ENCODE data around the gene CCNY. TPM values are rescaled to one million over a fixed set of nuclear protein-coding genes. Genes with fewer than 3 reads are reported as not detected.

Gene CCNY
- total RNA-seq, 1 experiment from 2014 or later, result 51.9 TPM

- Histone ChIP-seq H3K4me1 (ENCODE audit: control insufficient read depth, insufficient read depth, low read length) (no peaks in the 10 kb centered on the region), H3K27ac (ENCODE audit: low read length) (no peak overlapping the region), H3K4me3 (ENCODE audit: low read depth in 2 of 2, low read length in 2 of 2) (no peak overlapping the region), H3K36me3 (ENCODE audit: control insufficient read depth, insufficient read depth, low read length) (no peaks in the 10 kb centered on the region), H3K27me3 (ENCODE audit: control insufficient read depth, insufficient read depth, low read length) (no peaks in the 10 kb centered on the region), H3K9me3 (ENCODE audit: control insufficient read depth, insufficient read depth, low read depth, low read length) (peaks cover 5% of the 10 kb centered on the region; the same call in 1 of the 2 replicates)
- no TSS peak for BruUV-seq (replicated peaks)
- TF ChIP-seq REST (IDR thresholded peaks at IDR 0.05; ENCODE audit: insufficient read depth in 1 of 2, low read depth in 2 of 2, low read length in 1 of 2), result no peak
- no peak for TF ChIP-seq TCF7L2 (IDR thresholded peaks at IDR 0.05; ENCODE audit: low read depth, low read length)
- TF ChIP-seq POLR2AphosphoS5 (IDR thresholded peaks at IDR 0.05; ENCODE audit: low read depth, low read length), result no peak
- TF ChIP-seq CTCF (IDR thresholded peaks at IDR 0.05), result no peak
- no peak for TF ChIP-seq SIN3A (IDR thresholded peaks at IDR 0.05; ENCODE audit: borderline replicate concordance, insufficient read depth, low read depth, low read length)
- intact Hi-C loops (cut with micrococcal nuclease; ENCODE audit: unreplicated experiment), result no loop called here
- ATAC-seq, result no peak
- CTCF ChIA-PET, result no interaction called here
- POLR2A ChIA-PET, result no interaction called here
- no peak for DNase-seq (ENCODE audit: low read depth, low spot score)
- in situ Hi-C loops (cut with HindIII; ENCODE audit: low pct_unique_long_range_greater_than_20kb, low sequenced_read_pairs), result no loop called here
Observed at GRCh38 chr10:35434533-35434932, 98.2 kb downstream of the CCNY start.

- BruUV-seq (replicated peaks), result no TSS peak
- in situ Hi-C loops (cut with HindIII; ENCODE audit: low pct_unique_long_range_greater_than_20kb, low sequenced_read_pairs), result no loop called here
Observed at GRCh38 chr10:35435824-35436223, 99.5 kb downstream of the CCNY start.

More at GRCh38 chr10:35435824-35436223, 99.5 kb downstream of the CCNY start:
- DNase-seq (ENCODE audit: low read depth, low spot score) (no peak), ATAC-seq (no peak)
- TF ChIP-seq CTCF (IDR thresholded peaks at IDR 0.05), result no peak
- no peak for TF ChIP-seq POLR2AphosphoS5 (IDR thresholded peaks at IDR 0.05; ENCODE audit: low read depth, low read length)
- TF ChIP-seq SIN3A (IDR thresholded peaks at IDR 0.05; ENCODE audit: borderline replicate concordance, insufficient read depth, low read depth, low read length), result no peak
- TF ChIP-seq REST (IDR thresholded peaks at IDR 0.05; ENCODE audit: insufficient read depth in 1 of 2, low read depth in 2 of 2, low read length in 1 of 2), result no peak
- no peaks in the 10 kb centered on the region for H3K4me1 ChIP-seq (ENCODE audit: control insufficient read depth, insufficient read depth, low read length)
- no peaks in the 10 kb centered on the region for H3K27me3 ChIP-seq (ENCODE audit: control insufficient read depth, insufficient read depth, low read length)
- H3K36me3 ChIP-seq (ENCODE audit: control insufficient read depth, insufficient read depth, low read length), result no peaks in the 10 kb centered on the region
- H3K9me3 ChIP-seq (ENCODE audit: control insufficient read depth, insufficient read depth, low read depth, low read length), result peaks cover 5% of the 10 kb centered on the region; the same call in 1 of the 2 replicates
- intact Hi-C loops (cut with micrococcal nuclease; ENCODE audit: unreplicated experiment), result no loop called here
- H3K27ac ChIP-seq (ENCODE audit: low read length), result no peak overlapping the region
- POLR2A ChIA-PET, result no interaction called here
- CTCF ChIA-PET, result no interaction called here
- H3K4me3 ChIP-seq (ENCODE audit: low read depth in 2 of 2, low read length in 2 of 2), result no peak overlapping the region

All from Panc1 (cell line).